ENCODE data around the gene SLC2A5. TPM values are rescaled to one million over a fixed set of nuclear protein-coding genes. Genes with fewer than 3 reads are reported as not detected.

Gene SLC2A5
- total RNA-seq, 4 donors from 2014 or later: 1.9 to 10.5 (median 4.5) TPM

GRCh38 chr1:9099555-9099954 is 30.1 kb upstream of the SLC2A5 start:
- no peak for TF ChIP-seq CTCF (IDR thresholded peaks at IDR 0.05; ENCODE audit: low read depth)

- TF ChIP-seq CTCF (IDR thresholded peaks at IDR 0.05; ENCODE audit: low read depth): no peak
Observed at GRCh38 chr1:9097947-9098705, 28.7 kb upstream of the SLC2A5 start.

GRCh38 chr1:9095818-9096217 is 26.4 kb upstream of the SLC2A5 start:
- no peak for TF ChIP-seq CTCF (IDR thresholded peaks at IDR 0.05; ENCODE audit: low read depth)

- TF ChIP-seq CTCF (IDR thresholded peaks at IDR 0.05; ENCODE audit: low read depth): no peak
Observed at GRCh38 chr1:9093581-9093980, 24.1 kb upstream of the SLC2A5 start.

GRCh38 chr1:9093091-9093490 is 23.7 kb upstream of the SLC2A5 start:
- no peak for TF ChIP-seq CTCF (IDR thresholded peaks at IDR 0.05; ENCODE audit: low read depth)

GRCh38 chr1:9088807-9089206 is 19.4 kb upstream of the SLC2A5 start:
- TF ChIP-seq CTCF (IDR thresholded peaks at IDR 0.05; ENCODE audit: low read depth): no peak

- no peak for TF ChIP-seq CTCF (IDR thresholded peaks at IDR 0.05; ENCODE audit: low read depth)
Observed at GRCh38 chr1:9087411-9088125, 18.1 kb upstream of the SLC2A5 start.
